H9 (cell line): ENCODE measurements around the gene KLHL15. TPM values are rescaled to one million over a fixed set of nuclear protein-coding genes. Genes with fewer than 3 reads are reported as not detected.

Experiments
- DNase-seq: peaks from one replicate; pipeline ENCODE4 v3.0.0-alpha.2; 2017
- H2AFZ ChIP-seq: one replicate; pipeline ENCODE4 v1.6.1; 2013; ENCODE audit warnings: mild to moderate bottlenecking, low read length, control low read depth, moderate library complexity
- H2AK5ac ChIP-seq: 2 replicates; pipeline ENCODE4 v1.6.1; 2013; ENCODE audit warnings: low read length, control low read depth, mixed read lengths; ENCODE audit not compliant: insufficient read length
- H2BK120ac ChIP-seq: one replicate; pipeline ENCODE4 v1.6.1; 2013; ENCODE audit warnings: low read depth, mild to moderate bottlenecking, low read length, control low read depth, inconsistent platforms; ENCODE audit not compliant: poor library complexity, severe bottlenecking
- H2BK12ac ChIP-seq: 2 replicates; pipeline ENCODE4 v1.6.1; 2013; ENCODE audit warnings: low read length, control low read depth, mixed read lengths, low read depth; ENCODE audit not compliant: insufficient read length
- H2BK15ac ChIP-seq: 2 replicates; pipeline ENCODE4 v1.6.1; 2013; ENCODE audit warnings: low read depth, low read length, control low read depth
- H2BK20ac ChIP-seq: one replicate; pipeline ENCODE4 v1.6.1; 2013; ENCODE audit warnings: low read depth, mild to moderate bottlenecking, low read length, control low read depth, inconsistent platforms; ENCODE audit not compliant: poor library complexity, severe bottlenecking
- H2BK5ac ChIP-seq: 2 replicates; pipeline ENCODE4 v1.6.1; 2013; ENCODE audit warnings: low read length, control low read depth, mixed read lengths; ENCODE audit not compliant: insufficient read length
- H3K14ac ChIP-seq: 2 replicates; pipeline ENCODE4 v1.6.1; 2013; ENCODE audit warnings: low read length, control low read depth; ENCODE audit not compliant: insufficient read depth
- H3K18ac ChIP-seq: 2 replicates; pipeline ENCODE4 v1.6.1; 2013; ENCODE audit warnings: low read depth, mild to moderate bottlenecking, mixed read lengths, low read length, control low read depth; ENCODE audit not compliant: insufficient read length
- H3K23ac ChIP-seq: 2 replicates; pipeline ENCODE4 v1.6.1; 2013; ENCODE audit warnings: low read length, control low read depth, mixed read lengths, low read depth; ENCODE audit not compliant: insufficient read length
- H3K23me2 ChIP-seq: 2 replicates; pipeline ENCODE4 v1.6.1; 2013; ENCODE audit warnings: low read depth, mild to moderate bottlenecking, mixed read lengths, low read length, control low read depth; ENCODE audit not compliant: insufficient read length, poor library complexity, severe bottlenecking
- H3K27ac ChIP-seq: 2 replicates; pipeline ENCODE4 v1.5.1; 2013; ENCODE audit warnings: low read length, control low read depth, mixed read lengths, low read depth; ENCODE audit not compliant: insufficient read length
- H3K27me3 ChIP-seq: 2 replicates; pipeline ENCODE4 v1.6.1; 2013; ENCODE audit warnings: low read length, control low read depth, inconsistent platforms; ENCODE audit not compliant: insufficient read depth
- H3K4ac ChIP-seq: 2 replicates; pipeline ENCODE4 v1.6.1; 2013; ENCODE audit warnings: low read depth, mild to moderate bottlenecking, control low read depth, inconsistent platforms, low read length, moderate library complexity
- H3K4me1 ChIP-seq: 2 replicates; pipeline ENCODE4 v1.6.1; 2013; ENCODE audit warnings: low read length, control low read depth, inconsistent platforms; ENCODE audit not compliant: insufficient read depth
- H3K4me2 ChIP-seq: 2 replicates; pipeline ENCODE4 v1.6.1; 2013; ENCODE audit warnings: low read length, control low read depth, mixed read lengths; ENCODE audit not compliant: insufficient read length, insufficient read depth
- H3K56ac ChIP-seq: 2 replicates; pipeline ENCODE4 v1.6.1; 2013; ENCODE audit warnings: low read depth, mild to moderate bottlenecking, mixed read lengths, low read length, control low read depth; ENCODE audit not compliant: insufficient read length
- H3K79me1 ChIP-seq: 2 replicates; pipeline ENCODE4 v1.6.1; 2013; ENCODE audit warnings: low read depth, mild to moderate bottlenecking, moderate library complexity, low read length, control low read depth, inconsistent platforms; ENCODE audit not compliant: insufficient read depth, poor library complexity, severe bottlenecking
- H3K79me2 ChIP-seq: 2 replicates; pipeline ENCODE4 v1.6.1; 2013; ENCODE audit warnings: low read length, control low read depth, inconsistent platforms; ENCODE audit not compliant: insufficient read depth
- H3K9ac ChIP-seq: 2 replicates; pipeline ENCODE4 v1.6.1; 2013; ENCODE audit warnings: low read length, control low read depth, mixed read lengths; ENCODE audit not compliant: insufficient read length; ENCODE audit errors: extremely low read depth
- H3K9me3 ChIP-seq: one replicate; pipeline ENCODE4 v1.6.1; 2013; ENCODE audit warnings: low read depth, low read length, inconsistent platforms; ENCODE audit not compliant: control insufficient read depth
- H3T11ph ChIP-seq: one replicate; pipeline ENCODE4 v1.6.1; 2013; ENCODE audit warnings: mild to moderate bottlenecking, low read length, control low read depth, inconsistent platforms
- H4K20me1 ChIP-seq: one replicate; pipeline ENCODE4 v1.6.1; 2013; ENCODE audit not compliant: control insufficient read depth, insufficient read length, insufficient read depth
- H4K5ac ChIP-seq: 2 replicates; pipeline ENCODE4 v1.6.1; 2013; ENCODE audit warnings: low read depth, mild to moderate bottlenecking, mixed read lengths, low read length, control low read depth; ENCODE audit not compliant: insufficient read length
- H4K8ac ChIP-seq: replicated peaks from 2 replicates; pipeline ENCODE4 v1.6.1; 2013; ENCODE audit warnings: low read length, control low read depth, mixed read lengths, low read depth; ENCODE audit not compliant: insufficient read length
- H4K91ac ChIP-seq: 2 replicates; pipeline ENCODE4 v1.6.1; 2013; ENCODE audit warnings: low read depth, mild to moderate bottlenecking, moderate library complexity, mixed read lengths, low read length, control low read depth; ENCODE audit not compliant: insufficient read length
- H3K27ac Mint-ChIP-seq, 3 experiments: 2 replicates in 2 of 3; 3 replicates in 1 of 3; pipeline ENCODE4 v1.8.0; 2020 to 2021; ENCODE audit warnings: mixed read lengths in 3 of 3, mild to moderate bottlenecking in 1 of 3, moderate library complexity in 1 of 3
- H3K27me3 Mint-ChIP-seq: 2 replicates; pipeline ENCODE4 v1.8.0; 2021; ENCODE audit warnings: low read depth, mild to moderate bottlenecking, moderate library complexity, mixed read lengths
- H3K36me3 Mint-ChIP-seq, 3 experiments: 2 replicates in 2 of 3; 3 replicates in 1 of 3; pipeline ENCODE4 v1.8.0; 2020 to 2021; ENCODE audit warnings: low read depth in 3 of 3, mixed read lengths in 3 of 3; ENCODE audit not compliant: insufficient read depth in 1 of 3
- H3K4me1 Mint-ChIP-seq, 2 experiments: 2 replicates each; pipeline ENCODE4 v1.8.0; 2020; ENCODE audit warnings: mixed read lengths in 2 of 2
- H3K4me3 Mint-ChIP-seq, 2 experiments: 2 replicates in 1 of 2; 3 replicates in 1 of 2; pipeline ENCODE4 v1.8.0; 2020 to 2021; ENCODE audit warnings: mild to moderate bottlenecking in 2 of 2, mixed read lengths in 2 of 2, moderate library complexity in 1 of 2
- H3K9me3 Mint-ChIP-seq, 2 experiments: 2 replicates in 1 of 2; 3 replicates in 1 of 2; pipeline ENCODE4 v1.8.0; 2020; ENCODE audit warnings: mild to moderate bottlenecking in 2 of 2, mixed read lengths in 2 of 2, moderate library complexity in 1 of 2
- CTCF ChIP-seq: fragments of 200-600 bp; sonication (generic); conservative IDR thresholded peaks from 3 replicates; pipeline ENCODE4 v1.8.0; 2021; ENCODE audit warnings: antibody characterized with exemption, mild to moderate bottlenecking
- WGBS: extraction: QIAGEN DNeasy Blood & Tissue Kit; methylation state at CpG from one replicate; pipeline ENCODE4 v1.1.7; 2013; ENCODE audit warnings: missing lambda C conversion rate, low lambda C conversion rate, mixed read lengths; ENCODE audit not compliant: insufficient read length; ENCODE audit errors: extremely low coverage; 5-methylcytosine and 5-hydroxymethylcytosine counted together
- total RNA-seq: library from RNA; stranded (reverse); gene quantifications from 2 replicates; pipeline ENCODE4 v1.2.1, GENCODE V29; 2021

KLHL15 gene
- total RNA-seq, 1 experiment from 2014 or later = 19.0 TPM

- H2BK5ac ChIP-seq = no peak overlapping the region
- H3K56ac ChIP-seq = no peak overlapping the region
- H2AK5ac ChIP-seq = no peak overlapping the region
- H3K4me2 ChIP-seq = no peak overlapping the region
- H2BK120ac ChIP-seq = no peak overlapping the region
- no peak overlapping the region for H2BK15ac ChIP-seq
- no peak for TF ChIP-seq CTCF
- no peaks in the 10 kb centered on the region for H3K9me3 ChIP-seq
- no peak overlapping the region for H3K9ac ChIP-seq
- no peak overlapping the region for H3K23ac ChIP-seq
- no peaks in the 10 kb centered on the region for H4K20me1 ChIP-seq
- H3T11ph ChIP-seq = no peak overlapping the region
- peaks cover 25 to 29% of the 10 kb centered on the region in 2 experiments for H3K4me1 Mint-ChIP-seq
- no peaks in the 10 kb centered on the region; a peak in 1 of 5 replicates for H3K9me3 Mint-ChIP-seq
- H3K79me1 ChIP-seq = no peaks in the 10 kb centered on the region
- H3K18ac ChIP-seq = no peak overlapping the region
- H3K27ac Mint-ChIP-seq = no peak overlapping the region; a peak in 1 of 7 replicates
- no peak overlapping the region for H4K91ac ChIP-seq
- no peak overlapping the region for H2BK12ac ChIP-seq
- H3K4me3 Mint-ChIP-seq = no peak overlapping the region
- H3K4me1 ChIP-seq = peaks cover 4% of the 10 kb centered on the region
- peaks cover 2% of the 10 kb centered on the region; the same call in 1 of the 2 replicates for H3K27me3 Mint-ChIP-seq
- WGBS = no CpG with 5 or more reads among the region's 3 CpGs
- H3K79me2 ChIP-seq = no peaks in the 10 kb centered on the region
- no peaks in the 10 kb centered on the region for H3K27me3 ChIP-seq
- H2AFZ ChIP-seq = no peak overlapping the region
- H3K27ac ChIP-seq = no peak overlapping the region
- DNase-seq = no peak
- H2BK20ac ChIP-seq = no peak overlapping the region
- no peaks in the 10 kb centered on the region for H3K36me3 Mint-ChIP-seq
- H4K8ac ChIP-seq = no peak overlapping the region
- no peak overlapping the region for H3K4ac ChIP-seq
- H3K14ac ChIP-seq = no peak overlapping the region
- H3K23me2 ChIP-seq = no peaks in the 10 kb centered on the region
- H4K5ac ChIP-seq = no peak overlapping the region
Measured at GRCh38 chrX:23952391-23952790, 74.6 kb downstream of the KLHL15 start.
